Measurements from ENCODE around the gene EPM2AIP1. TPM values are rescaled to one million over a fixed set of nuclear protein-coding genes. Genes with fewer than 3 reads are reported as not detected.

The EPM2AIP1 gene
- total RNA-seq, 2 experiments from 2014 or later: 9.4 to 11.8 TPM

Other genes starting within 250 kb of the EPM2AIP1 start
- under 1 TPM; 0.30 TPM for gene DCLK3, start 228.6 kb downstream of the EPM2AIP1 start, total RNA-seq
- gene TRANK1, start 48.1 kb downstream of the EPM2AIP1 start, total RNA-seq: 10 to 100 TPM; 12.0 to 13.2 TPM
- 100 to 1,000 TPM in 1 of 2 experiments, 10 to 100 TPM in 1; 89.0 to 135 TPM for gene MLH1, start 387 bp upstream of the EPM2AIP1 start, total RNA-seq
- 10 to 100 TPM; 20.6 to 25.1 TPM for gene LRRFIP2, start 181.5 kb upstream of the EPM2AIP1 start, total RNA-seq